Measurements from ENCODE around the gene KIF26B.
"Not testable (repeated sequence)": the region's sequence is repeated elsewhere in the genome, so short reads cannot be mapped to it uniquely, and the experiment has no call there.

Gene KIF26B

DNA sequence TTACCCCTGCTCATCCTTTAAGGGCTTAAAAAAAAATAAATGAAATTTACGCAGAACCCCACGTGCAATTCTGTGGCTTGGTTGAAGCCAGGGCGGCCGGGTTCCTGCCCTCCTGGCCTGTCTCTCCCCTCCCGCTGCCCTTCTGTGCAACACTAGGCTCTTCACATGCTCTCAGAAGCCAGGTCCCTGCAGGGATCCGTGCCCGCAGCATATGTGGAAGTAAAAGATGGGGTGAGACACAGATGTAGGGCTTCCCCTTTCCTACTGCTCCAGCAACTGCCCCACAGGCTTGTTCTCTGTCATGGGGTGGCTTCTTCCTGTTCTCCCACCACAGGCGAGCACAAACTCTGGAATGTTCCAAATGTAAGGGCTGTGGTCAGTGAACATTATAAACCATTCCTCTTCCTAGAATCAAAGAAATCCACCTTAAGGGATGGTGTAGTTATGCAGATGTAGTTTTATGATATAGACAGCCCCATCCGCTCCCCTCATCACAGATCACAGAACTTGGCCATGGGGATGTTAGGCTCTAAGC is 535.4 kb downstream of the KIF26B start:
- DNase-seq: no peak

GRCh38 chr1:245690946-245691541 is 536.3 kb downstream of the KIF26B start:
- DNase-seq: no peak

GRCh38 chr1:245691897-245692296 is 537.1 kb downstream of the KIF26B start:
- DNase-seq: no peak

- DNase-seq: no peak
Measured at GRCh38 chr1:245692318-245692717, 537.5 kb downstream of the KIF26B start.

GRCh38 chr1:245693116-245693793 is 538.5 kb downstream of the KIF26B start:
- DNase-seq: no peak

- DNase-seq: peak; percentile 58
Measured at GRCh38 chr1:245693941-245694752, 539.4 kb downstream of the KIF26B start.

DNA sequence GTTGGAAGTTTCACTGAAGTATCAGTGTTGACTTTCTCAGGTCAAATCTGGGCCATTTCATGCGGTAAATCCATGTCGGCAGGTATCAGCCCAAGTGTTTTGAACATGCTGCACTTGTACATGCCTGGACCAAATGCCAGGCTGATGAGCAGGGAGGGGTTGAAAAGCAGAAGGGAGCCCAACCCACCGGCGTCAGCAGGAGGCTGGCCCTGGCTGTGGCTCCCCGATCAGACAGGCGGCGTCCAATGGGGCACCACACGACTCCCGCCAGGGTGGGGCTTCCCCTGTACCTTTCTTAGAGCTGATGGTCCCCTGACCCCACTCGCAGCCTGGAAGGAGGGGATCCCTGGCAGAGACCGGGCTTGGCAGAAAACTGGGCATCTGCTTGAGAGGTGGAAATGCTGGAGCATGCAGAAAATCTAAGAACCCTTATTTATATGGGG is 540.0 kb downstream of the KIF26B start:
- peak; percentile 60 for DNase-seq

DNA sequence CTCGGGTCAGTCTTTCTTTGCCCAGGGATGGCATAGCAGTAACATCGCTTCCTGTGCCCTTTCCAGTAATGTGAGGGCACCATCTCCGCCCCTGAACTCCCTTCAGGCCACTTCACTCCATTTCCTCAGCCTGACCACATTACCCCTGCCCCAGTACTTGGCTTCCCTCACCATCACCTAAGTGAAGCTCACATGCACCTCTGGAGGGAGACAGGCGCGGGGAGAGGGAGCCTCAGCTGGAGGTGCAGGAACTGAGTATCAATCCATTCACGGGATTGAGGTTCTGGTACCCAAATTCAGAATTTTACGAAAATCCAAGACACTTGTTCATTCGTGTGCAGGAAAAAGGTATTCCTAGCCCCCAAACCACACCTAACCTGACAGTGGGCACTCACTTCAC is 540.4 kb downstream of the KIF26B start:
- no peak for DNase-seq

DNA sequence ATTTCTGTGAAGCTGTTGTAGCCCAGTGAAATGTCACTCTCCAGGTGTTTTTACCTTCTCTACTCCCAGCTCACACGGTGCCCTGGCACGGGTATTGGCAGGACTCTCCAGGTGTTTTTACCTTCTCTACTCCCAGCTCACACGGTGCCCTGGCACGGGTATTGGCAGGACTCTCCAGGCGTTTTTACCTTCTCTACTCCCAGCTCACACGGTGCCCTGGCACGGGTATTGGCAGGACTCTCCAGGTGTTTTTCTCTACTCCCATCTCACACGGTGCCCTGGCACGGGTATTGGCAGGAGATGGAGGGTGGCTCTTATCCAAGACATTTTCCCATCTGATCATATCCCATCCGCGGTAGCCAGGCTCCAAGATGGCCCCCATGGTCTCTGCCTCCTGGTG is 540.9 kb downstream of the KIF26B start:
- not testable (repeated sequence) for DNase-seq

GRCh38 chr1:245698116-245698515 is 543.3 kb downstream of the KIF26B start:
- DNase-seq: no peak

GRCh38 chr1:245698860-245699259 is 544.1 kb downstream of the KIF26B start:
- DNase-seq: no peak

DNA sequence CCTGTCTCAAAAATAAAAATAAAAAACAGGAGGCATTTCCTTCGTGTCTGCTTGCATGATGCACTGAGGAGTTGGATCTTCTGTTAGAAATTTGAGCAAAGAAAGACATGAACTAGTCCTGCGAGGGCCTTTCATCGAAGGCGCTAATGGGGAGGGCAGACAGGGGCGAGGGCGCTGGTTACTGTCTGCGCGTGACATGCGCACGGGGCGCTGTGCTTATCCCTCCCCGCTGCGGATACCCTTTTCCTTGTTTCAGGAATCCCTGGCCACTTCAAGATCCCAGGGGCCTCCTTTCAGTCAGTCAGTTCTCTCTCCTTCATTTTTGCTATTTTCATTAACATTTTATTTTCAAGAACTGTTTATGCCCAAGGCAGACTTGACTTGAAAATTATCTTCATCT is 545.8 kb downstream of the KIF26B start:
- no peak for DNase-seq

GRCh38 chr1:245701631-245702030 is 546.8 kb downstream of the KIF26B start:
- no peak for DNase-seq

- DNase-seq: no peak
Measured at GRCh38 chr1:245702346-245702745, 547.6 kb downstream of the KIF26B start.

DNA sequence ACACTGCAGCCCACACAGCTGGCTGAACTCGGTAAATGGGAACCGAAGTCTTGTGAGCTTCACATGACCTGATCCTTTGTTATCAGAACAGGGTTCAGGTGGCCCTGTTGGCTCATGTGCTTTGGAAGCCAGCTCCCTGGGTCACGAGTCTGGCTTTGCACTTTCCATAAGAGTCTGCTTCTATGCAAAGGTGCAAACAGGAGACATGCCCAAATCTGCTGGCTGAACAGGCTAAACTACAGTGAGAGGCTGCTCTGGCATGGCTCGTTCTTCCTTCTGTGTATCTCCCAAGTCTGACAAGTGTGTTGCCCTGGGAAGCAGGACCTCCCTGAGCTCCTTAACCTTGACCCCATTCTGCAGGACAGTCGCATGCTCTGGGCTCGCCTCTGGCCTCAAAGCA is 549.6 kb downstream of the KIF26B start:
- no peak for DNase-seq

GRCh38 chr1:245704765-245705164 is 550.0 kb downstream of the KIF26B start:
- DNase-seq: no peak

- DNase-seq: no peak
Measured at GRCh38 chr1:245707941-245708340, 553.2 kb downstream of the KIF26B start.

DNA sequence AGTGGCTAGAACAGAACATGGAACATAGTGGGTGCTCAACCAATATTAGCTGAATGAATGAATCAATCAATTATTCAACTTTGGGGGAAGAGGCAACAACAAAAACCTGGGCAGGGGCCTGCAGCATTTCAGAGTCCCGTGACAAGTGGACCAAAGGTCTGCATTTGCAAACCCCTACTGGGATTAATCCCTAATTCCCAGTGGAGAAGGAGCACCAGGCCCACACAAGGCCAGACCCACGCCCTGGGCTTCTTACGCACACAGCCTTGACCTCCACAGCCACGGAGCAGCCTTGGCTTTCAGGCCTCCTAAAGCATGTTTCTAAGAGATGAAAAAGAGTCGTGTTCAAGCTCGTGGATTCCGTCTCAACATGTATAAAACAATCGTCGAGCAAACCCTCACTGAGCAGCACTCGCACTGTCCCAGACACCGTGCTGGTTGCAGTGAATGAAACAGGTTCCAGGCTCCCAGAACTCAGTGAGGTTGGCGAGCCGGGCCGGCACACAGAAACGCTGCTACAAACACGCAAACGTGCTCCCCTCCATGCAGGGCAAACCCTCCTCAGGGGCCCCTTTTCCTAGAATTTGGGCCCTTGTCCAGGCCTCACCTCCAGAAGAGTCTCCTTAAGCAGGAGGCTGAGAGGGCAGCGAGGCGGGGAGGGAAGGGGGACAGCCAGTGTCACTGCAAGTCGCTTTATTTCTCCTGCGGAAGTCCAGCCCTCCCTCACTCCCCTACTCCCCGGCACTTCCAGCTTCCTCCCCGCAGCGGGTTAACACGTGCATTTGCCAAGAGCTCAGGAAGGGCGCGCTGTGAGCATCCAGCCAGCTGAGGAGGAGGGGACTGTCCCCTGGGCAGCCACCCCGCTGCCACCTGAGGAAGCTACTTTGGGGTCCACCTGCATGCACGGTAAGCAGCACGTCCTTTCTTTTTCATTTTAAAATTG is 556.4 kb downstream of the KIF26B start:
- no peak for DNase-seq

DNA sequence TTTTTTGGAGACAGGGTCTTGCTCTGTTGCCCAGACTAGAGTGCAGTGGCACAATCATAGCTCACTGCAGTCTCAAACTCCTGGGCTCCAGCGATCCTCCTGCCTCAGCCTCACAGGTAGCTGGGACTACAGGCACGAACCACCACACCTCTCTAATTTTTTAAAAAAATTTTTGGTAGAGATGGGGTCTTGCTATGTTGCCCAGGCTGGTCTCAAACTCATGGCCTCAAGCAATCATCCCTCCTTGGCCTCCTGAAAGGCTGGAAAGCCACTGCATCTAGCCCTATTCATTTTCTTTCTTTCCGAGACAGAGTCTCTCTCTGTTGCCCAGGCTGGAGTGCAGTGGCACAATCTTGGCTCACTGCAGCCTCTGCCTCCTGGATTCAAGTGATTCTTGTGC is 559.2 kb downstream of the KIF26B start:
- DNase-seq: not testable (repeated sequence)

GRCh38 chr1:245715291-245715701 is 560.5 kb downstream of the KIF26B start:
- peak; percentile 65 for DNase-seq

DNA sequence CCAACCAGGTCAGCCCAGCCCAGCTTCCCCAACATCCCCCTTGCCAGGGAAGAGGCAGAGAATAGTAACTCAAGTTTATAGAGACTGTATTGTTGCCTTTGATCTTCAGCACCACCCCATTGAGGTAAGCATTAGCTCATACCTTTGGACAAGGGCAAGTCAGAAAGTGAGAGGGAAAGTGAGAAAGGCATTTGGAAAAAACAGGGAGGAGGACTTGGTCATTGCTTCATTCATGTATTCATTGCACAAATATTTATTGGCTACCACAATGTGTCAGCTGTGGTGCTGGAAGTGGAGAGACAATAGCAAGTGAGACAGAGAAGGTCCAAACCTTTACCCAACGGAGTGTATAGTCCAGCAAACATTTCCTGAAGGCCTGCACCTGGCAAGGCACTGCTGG is 561.2 kb downstream of the KIF26B start:
- DNase-seq: no peak

- DNase-seq: no peak
Measured at GRCh38 chr1:245716561-245716960, 561.8 kb downstream of the KIF26B start.

Data from retina (tissue), 1 donor.